Measurements from ENCODE around the gene NAT10.

DNA sequence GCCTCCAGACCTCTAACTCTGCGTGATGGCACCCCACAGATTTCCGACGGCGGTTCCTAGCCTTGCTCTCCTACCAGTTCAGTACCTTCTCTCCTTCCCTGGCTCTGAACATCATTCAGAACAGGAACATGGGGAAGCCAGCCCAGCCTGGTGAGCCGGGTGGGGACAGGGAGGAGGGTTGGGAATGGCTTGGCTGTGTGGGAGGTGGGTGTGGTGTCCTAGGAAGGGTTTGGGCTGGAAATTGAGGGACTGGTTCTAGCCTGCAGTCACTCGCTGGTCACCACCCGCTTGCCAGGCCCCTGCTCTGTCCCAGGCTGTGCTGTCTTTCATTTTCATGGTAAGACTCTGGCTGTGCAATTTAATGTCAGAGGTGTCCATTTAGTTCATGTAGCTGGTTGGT lies 33.9 kb downstream of the NAT10 start:
- TF ChIP-seq, protein P1, sequence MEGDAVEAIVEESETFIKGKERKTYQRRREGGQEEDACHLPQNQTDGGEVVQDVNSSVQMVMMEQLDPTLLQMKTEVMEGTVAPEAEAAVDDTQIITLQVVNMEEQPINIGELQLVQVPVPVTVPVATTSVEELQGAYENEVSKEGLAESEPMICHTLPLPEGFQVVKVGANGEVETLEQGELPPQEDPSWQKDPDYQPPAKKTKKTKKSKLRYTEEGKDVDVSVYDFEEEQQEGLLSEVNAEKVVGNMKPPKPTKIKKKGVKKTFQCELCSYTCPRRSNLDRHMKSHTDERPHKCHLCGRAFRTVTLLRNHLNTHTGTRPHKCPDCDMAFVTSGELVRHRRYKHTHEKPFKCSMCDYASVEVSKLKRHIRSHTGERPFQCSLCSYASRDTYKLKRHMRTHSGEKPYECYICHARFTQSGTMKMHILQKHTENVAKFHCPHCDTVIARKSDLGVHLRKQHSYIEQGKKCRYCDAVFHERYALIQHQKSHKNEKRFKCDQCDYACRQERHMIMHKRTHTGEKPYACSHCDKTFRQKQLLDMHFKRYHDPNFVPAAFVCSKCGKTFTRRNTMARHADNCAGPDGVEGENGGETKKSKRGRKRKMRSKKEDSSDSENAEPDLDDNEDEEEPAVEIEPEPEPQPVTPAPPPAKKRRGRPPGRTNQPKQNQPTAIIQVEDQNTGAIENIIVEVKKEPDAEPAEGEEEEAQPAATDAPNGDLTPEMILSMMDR (IDR thresholded peaks at IDR 0.05), result no peak
- no peak for TF ChIP-seq POLR2A (IDR thresholded peaks at IDR 0.05)
